ENCODE results near the gene KAT6B.

KAT6B gene

GRCh38 chr10:74960670-74961069, 134.3 kb downstream of the KAT6B start:
- no peak for DNase-seq

- DNase-seq: no peak
These were observed 136.1 kb downstream of the KAT6B start for GRCh38 chr10:74962517-74962916.

- no peak for DNase-seq
These were observed 137.1 kb downstream of the KAT6B start for GRCh38 chr10:74963549-74963948.

- DNase-seq: no peak
These were observed 141.7 kb downstream of the KAT6B start for GRCh38 chr10:74967911-74968666.

GRCh38 chr10:74968667-74969061, 142.3 kb downstream of the KAT6B start:
- DNase-seq: no peak

- DNase-seq: no peak
These were observed 142.7 kb downstream of the KAT6B start for GRCh38 chr10:74969093-74969492.

GRCh38 chr10:74969530-74969929, 143.1 kb downstream of the KAT6B start:
- DNase-seq: no peak

- DNase-seq: no peak
These were observed 147.5 kb downstream of the KAT6B start for GRCh38 chr10:74973741-74974392.

- DNase-seq: no peak
These were observed 149.4 kb downstream of the KAT6B start for GRCh38 chr10:74975758-74976157.

- DNase-seq: no peak
These were observed 150.2 kb downstream of the KAT6B start for GRCh38 chr10:74976565-74976964.

- DNase-seq: no peak
These were observed 150.7 kb downstream of the KAT6B start for GRCh38 chr10:74977072-74977471.

GRCh38 chr10:74977913-74978847, 151.8 kb downstream of the KAT6B start:
- DNase-seq: peak; percentile 38

GRCh38 chr10:74981831-74982633, 155.6 kb downstream of the KAT6B start:
- no peak for DNase-seq

- no peak for DNase-seq
These were observed 156.2 kb downstream of the KAT6B start for GRCh38 chr10:74982634-74982982.

GRCh38 chr10:74983383-74983782, 157.0 kb downstream of the KAT6B start:
- no peak for DNase-seq

- DNase-seq: no peak
These were observed 161.1 kb downstream of the KAT6B start for GRCh38 chr10:74987339-74988053.

GRCh38 chr10:74988054-74988775, 161.8 kb downstream of the KAT6B start:
- no peak for DNase-seq

- DNase-seq: no peak
These were observed 162.6 kb downstream of the KAT6B start for GRCh38 chr10:74988832-74989561.

- no peak for DNase-seq
These were observed 165.0 kb downstream of the KAT6B start for GRCh38 chr10:74991435-74991834.

GRCh38 chr10:74992068-74992467, 165.7 kb downstream of the KAT6B start:
- DNase-seq: no peak

GRCh38 chr10:74993649-74994048, 167.2 kb downstream of the KAT6B start:
- DNase-seq: no peak

Data from stimulated activated CD4-positive, alpha-beta T cell treated with anti-CD3 and anti-CD28 coated beads, Interleukin-4, amount 100 ng/mL, for 24 hours (primary cell).